CD14-positive monocyte (primary cell): ENCODE results near the gene ZNF202. TPM values are rescaled to one million over a fixed set of nuclear protein-coding genes. Genes with fewer than 3 reads are reported as not detected.

Experiments used
- DNase-seq, 3 donors: peaks; one replicate each; pipeline ENCODE4 v3.0.0-alpha.2; 2011 to 2022
- H2AFZ ChIP-seq: 2 replicates; pipeline ENCODE4 v1.6.0; 2012; ENCODE audit warnings: mild to moderate bottlenecking, low read depth, low read length, inconsistent platforms; ENCODE audit not compliant: insufficient read depth, poor library complexity, severe bottlenecking
- H3K27ac ChIP-seq, 2 donors: 1 replicate in 1 of 2; 2 replicates in 1 of 2; pipeline ENCODE4 v1.5.1; 2012 to 2013; ENCODE audit warnings: low read length in 2 of 2, control low read depth in 1 of 2, inconsistent platforms in 1 of 2, low read depth in 1 of 2, mild to moderate bottlenecking in 1 of 2
- H3K27me3 ChIP-seq, 2 donors: one replicate each; pipeline versions ENCODE4 v1.6.0 to v1.6.1; 2011 to 2013; ENCODE audit warnings: low read length in 2 of 2; ENCODE audit not compliant: control insufficient read depth in 2 of 2, insufficient read depth in 2 of 2
- H3K36me3 ChIP-seq, 2 donors: replicated peaks in 1 of 2; 1 replicate in 1 of 2; 2 replicates in 1 of 2; pipeline versions ENCODE4 v1.5.1 to v1.6.1; 2012 to 2013; ENCODE audit warnings: low read length in 2 of 2, control low read depth in 1 of 2, inconsistent platforms in 1 of 2, mild to moderate bottlenecking in 1 of 2; ENCODE audit not compliant: insufficient read depth in 2 of 2, control insufficient read depth in 1 of 2
- H3K4me1 ChIP-seq, 2 donors: 1 replicate in 1 of 2; 2 replicates in 1 of 2; pipeline versions ENCODE4 v1.5.1 to v1.6.1; 2012 to 2013; ENCODE audit warnings: low read length in 2 of 2, control low read depth in 1 of 2, inconsistent platforms in 1 of 2, mild to moderate bottlenecking in 1 of 2, moderate library complexity in 1 of 2; ENCODE audit not compliant: insufficient read depth in 2 of 2, control insufficient read depth in 1 of 2
- H3K4me2 ChIP-seq: replicated peaks from 2 replicates; pipeline ENCODE3; 2012; ENCODE audit warnings: low read length, moderate library complexity, mild to moderate bottlenecking; ENCODE audit not compliant: poor library complexity, severe bottlenecking; ENCODE audit errors: extremely low read depth
- H3K4me3 ChIP-seq, 3 experiments: fragments of 200-600 bp in 1 of 3; sonication (generic) in 1 of 3; replicated peaks in 1 of 3; 1 replicate in 2 of 3; 2 replicates in 1 of 3; pipeline ENCODE4 v1.5.1; 2011 to 2013; ENCODE audit warnings: low read length in 3 of 3, mild to moderate bottlenecking in 3 of 3, control low read depth in 2 of 3, low read depth in 2 of 3, inconsistent platforms in 1 of 3, moderate library complexity in 1 of 3
- H3K79me2 ChIP-seq: 2 replicates; pipeline ENCODE4 v1.6.0; 2012; ENCODE audit warnings: mild to moderate bottlenecking, control low read depth, inconsistent platforms, low read length, moderate library complexity; ENCODE audit not compliant: insufficient read depth
- H3K9ac ChIP-seq: 2 replicates; pipeline ENCODE4 v1.6.0; 2017; ENCODE audit warnings: low read length, mild to moderate bottlenecking; ENCODE audit not compliant: insufficient read depth, poor library complexity, severe bottlenecking
- H3K9me3 ChIP-seq, 2 donors: replicated peaks in 1 of 2; 1 replicate in 1 of 2; 2 replicates in 1 of 2; pipeline versions ENCODE4 v1.5.1 to v1.6.1; 2012 to 2013; ENCODE audit warnings: low read length in 2 of 2, control low read depth in 1 of 2; ENCODE audit not compliant: control insufficient read depth in 1 of 2, insufficient read depth in 1 of 2
- H4K20me1 ChIP-seq: 2 replicates; pipeline ENCODE4 v1.6.0; 2012; ENCODE audit warnings: mild to moderate bottlenecking, low read length, control low read depth, moderate library complexity; ENCODE audit not compliant: insufficient read depth
- H3K27ac Mint-ChIP-seq, 7 donors: one replicate each; pipeline ENCODE4 v1.8.0; 2020; ENCODE audit warnings: mild to moderate bottlenecking in 7 of 7, mixed read lengths in 7 of 7, moderate library complexity in 6 of 7, inconsistent platforms in 2 of 7
- H3K27me3 Mint-ChIP-seq, 3 donors: one replicate each; pipeline ENCODE4 v1.8.0; 2021 to 2022; ENCODE audit warnings: low read depth in 3 of 3, mild to moderate bottlenecking in 3 of 3, mixed read lengths in 3 of 3, moderate library complexity in 3 of 3, inconsistent platforms in 1 of 3
- H3K36me3 Mint-ChIP-seq, 2 donors: one replicate each; pipeline ENCODE4 v1.8.0; 2020; ENCODE audit warnings: mixed read lengths in 2 of 2, inconsistent platforms in 1 of 2, mild to moderate bottlenecking in 1 of 2
- H3K4me1 Mint-ChIP-seq: one replicate; pipeline ENCODE4 v1.8.0; 2020; ENCODE audit warnings: mild to moderate bottlenecking, mixed read lengths
- H3K4me3 Mint-ChIP-seq, 2 donors: one replicate each; pipeline ENCODE4 v1.8.0; 2020; ENCODE audit warnings: mild to moderate bottlenecking in 2 of 2, mixed read lengths in 2 of 2, moderate library complexity in 1 of 2
- H3K9me3 Mint-ChIP-seq, 7 donors: one replicate each; pipeline ENCODE4 v1.8.0; 2020 to 2022; ENCODE audit warnings: mixed read lengths in 7 of 7, mild to moderate bottlenecking in 6 of 7, moderate library complexity in 6 of 7, inconsistent platforms in 2 of 7
- WGBS: methylation state at CpG from one replicate; pipeline ENCODE4 v1.1.5; 2013; ENCODE audit warnings: missing lambda C conversion rate; ENCODE audit not compliant: insufficient coverage; 5-methylcytosine and 5-hydroxymethylcytosine counted together
- intact Hi-C, 2 donors: fragments of 100-400 bp; cut with micrococcal nuclease; formaldehyde crosslinking; loops; one replicate each; pipeline versions ENCODE4 v1.15.0 to v1.15.1; 2023
- polyA plus RNA-seq, 3 donors: library from polyadenylated mRNA; depleted of rRNA in 1 of 3; unstranded in 2 of 3; stranded (reverse) in 1 of 3; fragments of 300-500 nt in 2 of 3; fragments of >200 nt in 1 of 3; fragmentation: Illumina TruSeq in 2 of 3; gene quantifications; 1 replicate in 2 of 3; 2 replicates in 1 of 3; pipeline ENCODE4 v1.2.3, GENCODE V29; 2012 to 2021
- TF ChIP-seq, protein P1 (sequence below): fragments of 200-600 bp; IDR thresholded peaks from one replicate; pipeline ENCODE4 v1.8.0; 2022; ENCODE audit warnings: antibody characterized with exemption, mild to moderate bottlenecking

ZNF202 gene
- polyA plus RNA-seq, 3 donors: 1.5 to 6.6 (median 1.9) TPM

DNA sequence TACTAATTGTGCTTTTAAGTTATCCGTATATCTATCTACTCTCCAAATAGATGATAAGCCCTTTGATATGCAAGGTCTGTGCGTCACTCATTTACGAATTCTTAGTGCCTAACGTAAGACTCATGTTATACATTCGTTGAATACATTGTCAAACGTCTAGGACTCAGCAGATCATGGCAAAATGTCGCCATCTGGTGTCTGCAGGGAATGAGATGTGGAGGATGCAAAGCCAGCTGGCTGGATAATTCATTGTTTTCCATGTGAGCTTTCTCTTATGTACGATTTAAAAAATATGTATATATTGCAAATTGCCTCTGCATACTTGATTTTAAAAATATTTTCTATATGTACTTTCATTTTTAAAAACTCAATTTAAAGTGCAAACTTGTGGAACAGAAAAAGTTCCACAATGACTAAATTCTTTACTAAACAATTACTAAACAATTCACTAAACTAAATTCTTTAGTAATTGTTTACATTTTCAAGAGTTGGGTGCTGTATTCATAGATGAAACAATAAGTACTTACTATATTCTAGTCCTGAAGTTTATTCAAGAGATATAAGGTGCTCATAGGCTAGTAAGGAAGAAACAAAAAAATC lies 33.8 kb downstream of the ZNF202 start:
- Histone ChIP-seq H4K20me1 (no peaks in the 10 kb centered on the region), H3K4me1 (no peaks in the 10 kb centered on the region), H3K36me3 (no peaks in the 10 kb centered on the region), H3K9me3 (no peaks in the 10 kb centered on the region), H2AFZ (no peak overlapping the region), H3K27ac (no peak overlapping the region), H3K4me3 (no peak overlapping the region), H3K4me2 (no peak overlapping the region), H3K27me3 (no peaks in the 10 kb centered on the region), H3K79me2 (no peaks in the 10 kb centered on the region), H3K9ac (no peak overlapping the region)
- peak in 2 of 3 donors; percentile 5 to 7 for DNase-seq
- H3K27me3 Mint-ChIP-seq: peaks cover 0 to 9% (median 4%) of the 10 kb centered on the region in 3 donors
- TF ChIP-seq, protein P1, sequence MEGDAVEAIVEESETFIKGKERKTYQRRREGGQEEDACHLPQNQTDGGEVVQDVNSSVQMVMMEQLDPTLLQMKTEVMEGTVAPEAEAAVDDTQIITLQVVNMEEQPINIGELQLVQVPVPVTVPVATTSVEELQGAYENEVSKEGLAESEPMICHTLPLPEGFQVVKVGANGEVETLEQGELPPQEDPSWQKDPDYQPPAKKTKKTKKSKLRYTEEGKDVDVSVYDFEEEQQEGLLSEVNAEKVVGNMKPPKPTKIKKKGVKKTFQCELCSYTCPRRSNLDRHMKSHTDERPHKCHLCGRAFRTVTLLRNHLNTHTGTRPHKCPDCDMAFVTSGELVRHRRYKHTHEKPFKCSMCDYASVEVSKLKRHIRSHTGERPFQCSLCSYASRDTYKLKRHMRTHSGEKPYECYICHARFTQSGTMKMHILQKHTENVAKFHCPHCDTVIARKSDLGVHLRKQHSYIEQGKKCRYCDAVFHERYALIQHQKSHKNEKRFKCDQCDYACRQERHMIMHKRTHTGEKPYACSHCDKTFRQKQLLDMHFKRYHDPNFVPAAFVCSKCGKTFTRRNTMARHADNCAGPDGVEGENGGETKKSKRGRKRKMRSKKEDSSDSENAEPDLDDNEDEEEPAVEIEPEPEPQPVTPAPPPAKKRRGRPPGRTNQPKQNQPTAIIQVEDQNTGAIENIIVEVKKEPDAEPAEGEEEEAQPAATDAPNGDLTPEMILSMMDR: peak; percentile 55
- no peaks in the 10 kb centered on the region for H3K4me1 Mint-ChIP-seq
- 0% methylated on average over 2 of the region's 8 CpGs for WGBS
- H3K27ac Mint-ChIP-seq: no peak overlapping the region
- H3K36me3 Mint-ChIP-seq: no peaks in the 10 kb centered on the region
- intact Hi-C loops: no loop called here
- no peaks in the 10 kb centered on the region for H3K9me3 Mint-ChIP-seq
- no peak overlapping the region for H3K4me3 Mint-ChIP-seq

DNA sequence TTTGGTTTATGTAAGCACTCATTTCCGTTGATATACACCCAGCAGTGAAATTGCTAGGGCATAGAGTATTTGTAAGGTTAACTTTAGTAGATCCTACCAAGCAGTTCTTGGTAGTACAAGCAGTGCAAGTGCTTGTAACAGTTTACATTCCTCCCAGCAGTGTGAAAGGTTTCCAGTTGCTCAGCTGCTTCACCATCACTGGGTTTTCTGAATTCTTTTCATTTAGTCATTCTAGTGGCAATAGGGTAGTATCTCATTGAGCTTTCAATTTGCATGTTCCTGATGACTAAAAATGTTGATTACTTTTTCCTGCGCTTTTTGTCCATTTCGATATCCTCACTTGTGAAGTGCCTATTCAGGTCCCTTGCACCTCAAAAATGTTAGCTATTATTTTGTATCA lies 34.3 kb downstream of the ZNF202 start:
- Histone ChIP-seq H3K79me2 (no peaks in the 10 kb centered on the region), H3K36me3 (no peaks in the 10 kb centered on the region), H3K4me3 (no peak overlapping the region), H2AFZ (no peak overlapping the region), H3K4me1 (no peaks in the 10 kb centered on the region), H3K27ac (no peak overlapping the region), H4K20me1 (no peaks in the 10 kb centered on the region), H3K9me3 (no peaks in the 10 kb centered on the region), H3K9ac (no peak overlapping the region), H3K27me3 (no peaks in the 10 kb centered on the region), H3K4me2 (no peak overlapping the region)
- TF ChIP-seq, protein P1: no peak
- no peak overlapping the region for H3K27ac Mint-ChIP-seq
- H3K27me3 Mint-ChIP-seq: peaks cover 0 to 10% (median 6%) of the 10 kb centered on the region in 3 donors
- H3K9me3 Mint-ChIP-seq: no peaks in the 10 kb centered on the region
- no peaks in the 10 kb centered on the region for H3K36me3 Mint-ChIP-seq
- WGBS: no CpG with 5 or more reads among the region's 3 CpGs
- intact Hi-C loops: no loop called here
- no peak for DNase-seq
- no peak overlapping the region for H3K4me3 Mint-ChIP-seq
- H3K4me1 Mint-ChIP-seq: no peaks in the 10 kb centered on the region
